ENCODE measurements around the gene ACSF2.
"Not testable (repeated sequence)": the region's sequence is repeated elsewhere in the genome, so short reads cannot be mapped to it uniquely, and the experiment has no call there.

Gene ACSF2

DNA sequence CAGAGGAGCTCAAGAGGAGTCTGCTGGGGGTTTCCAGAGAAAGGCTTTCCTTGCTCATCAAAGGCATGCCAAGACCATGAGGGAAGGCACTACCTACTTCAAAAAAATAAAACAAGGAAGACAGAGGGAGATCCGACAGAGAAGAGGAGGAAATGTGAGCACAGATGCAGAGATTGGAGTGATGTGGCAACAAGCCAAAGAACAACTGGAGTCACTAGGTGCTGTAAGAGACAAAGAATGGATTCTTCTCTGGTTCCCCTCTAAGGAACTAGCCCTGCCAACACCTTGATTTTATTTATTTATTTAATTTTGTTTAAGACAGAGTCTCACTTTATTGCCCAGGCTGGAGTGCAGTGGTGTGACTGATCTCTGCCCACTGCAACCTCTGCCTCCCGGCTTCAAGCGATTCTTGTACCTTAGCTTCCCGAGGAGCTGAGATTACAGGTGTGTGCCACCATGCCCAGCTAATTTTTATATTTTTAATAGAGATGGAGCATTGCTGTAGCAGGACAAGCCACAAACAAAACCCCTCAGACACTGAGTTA is 13.8 kb upstream of the ACSF2 start:
- no peak for DNase-seq (ENCODE audit: low read depth in 2 of 2)

- DNase-seq (ENCODE audit: low read depth in 2 of 2): no peak
These were observed 11.2 kb upstream of the ACSF2 start for GRCh38 chr17:50414808-50415207.

DNA sequence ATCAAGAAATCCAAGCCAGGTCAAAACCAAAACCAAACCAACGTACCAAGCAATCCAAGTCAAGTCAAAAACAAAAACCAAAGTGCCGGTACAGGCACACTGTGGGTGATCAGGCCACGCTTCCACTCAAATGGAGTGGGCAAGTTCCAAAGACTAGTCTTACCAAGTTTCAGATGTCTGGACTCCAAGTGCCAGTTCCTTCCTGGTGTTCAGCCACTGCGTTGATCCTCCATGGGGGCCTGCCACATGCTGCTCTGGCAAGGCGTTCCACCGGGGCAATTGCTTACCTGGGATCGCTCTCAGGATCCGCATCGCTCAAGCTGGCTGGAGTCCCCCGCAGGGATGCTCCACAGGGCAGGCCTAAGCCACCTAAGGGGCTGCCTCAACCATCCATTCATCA is 6.4 kb upstream of the ACSF2 start:
- not testable (repeated sequence) for DNase-seq (ENCODE audit: low read depth in 2 of 2)

GRCh38 chr17:50420419-50421112 is 5.5 kb upstream of the ACSF2 start:
- DNase-seq (ENCODE audit: low read depth in 2 of 2): no peak

GRCh38 chr17:50421308-50422051 is 4.5 kb upstream of the ACSF2 start:
- DNase-seq (ENCODE audit: low read depth in 2 of 2): no peak

GRCh38 chr17:50422738-50423137 is 3.3 kb upstream of the ACSF2 start:
- DNase-seq (ENCODE audit: low read depth in 2 of 2): no peak

DNA sequence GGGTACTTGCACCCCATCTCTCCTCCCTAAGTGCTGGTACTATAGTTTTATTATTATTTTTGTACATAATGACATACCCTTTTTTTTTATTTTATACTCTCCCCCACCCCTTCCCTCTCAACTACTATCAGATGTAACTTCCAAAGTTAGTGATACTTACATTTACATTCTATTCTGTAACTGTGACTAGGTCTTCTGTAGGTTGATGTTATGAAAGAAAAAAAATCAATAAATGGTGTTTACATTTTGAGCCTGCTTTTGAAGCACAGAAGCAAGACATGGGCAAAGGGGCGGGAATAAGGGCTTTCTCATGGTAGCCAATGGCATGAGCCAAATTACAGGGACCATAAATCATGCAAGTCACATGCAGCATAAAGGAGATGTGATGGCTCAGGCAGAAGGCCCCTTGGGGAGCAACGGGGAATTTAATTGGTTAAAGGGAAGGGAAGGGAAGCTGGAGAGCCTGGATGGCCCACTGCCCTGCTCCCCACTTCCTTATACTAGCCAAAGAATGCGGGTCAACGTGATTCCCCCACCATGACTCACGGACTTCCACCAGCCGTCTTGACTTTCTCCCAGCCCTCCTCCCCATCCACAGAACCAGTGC is 2.4 kb upstream of the ACSF2 start:
- no peak for DNase-seq (ENCODE audit: low read depth in 2 of 2)

DNA sequence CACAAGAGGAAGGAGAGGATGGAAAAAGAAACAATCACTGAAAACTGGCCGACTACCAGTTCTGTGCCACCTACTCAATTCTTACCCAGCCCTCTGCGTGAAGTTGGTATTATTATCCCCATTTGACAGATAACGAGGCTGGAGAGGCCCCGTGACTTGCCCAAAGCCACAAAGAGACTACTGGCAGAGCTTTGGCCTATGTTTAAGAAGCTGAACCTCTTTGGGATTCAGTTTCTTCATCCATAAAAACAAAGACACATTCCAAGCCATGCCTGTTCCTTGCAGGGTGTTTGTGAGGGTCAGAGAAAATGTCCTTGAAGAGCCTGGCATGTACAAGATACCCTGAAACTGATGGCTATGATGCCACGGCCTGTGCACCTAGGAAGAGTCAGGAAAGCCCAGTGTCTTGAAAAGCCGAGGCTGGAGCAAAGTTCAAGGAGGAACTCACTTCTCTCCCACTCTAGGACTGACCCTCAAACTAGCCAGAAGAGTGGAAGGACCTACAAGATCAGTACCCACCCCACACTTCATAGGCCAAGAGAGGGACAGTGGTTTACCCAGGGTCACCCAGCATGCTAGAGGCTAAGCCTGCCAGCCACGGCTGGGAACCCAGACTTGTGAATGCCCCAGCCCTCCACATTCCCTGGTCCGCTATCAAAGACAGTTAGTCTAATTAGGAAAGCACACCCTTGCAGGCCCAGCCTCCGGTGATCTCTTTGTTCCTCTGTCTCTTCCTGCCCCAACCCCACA is 1.6 kb upstream of the ACSF2 start:
- no peak for DNase-seq (ENCODE audit: low read depth in 2 of 2)

DNA sequence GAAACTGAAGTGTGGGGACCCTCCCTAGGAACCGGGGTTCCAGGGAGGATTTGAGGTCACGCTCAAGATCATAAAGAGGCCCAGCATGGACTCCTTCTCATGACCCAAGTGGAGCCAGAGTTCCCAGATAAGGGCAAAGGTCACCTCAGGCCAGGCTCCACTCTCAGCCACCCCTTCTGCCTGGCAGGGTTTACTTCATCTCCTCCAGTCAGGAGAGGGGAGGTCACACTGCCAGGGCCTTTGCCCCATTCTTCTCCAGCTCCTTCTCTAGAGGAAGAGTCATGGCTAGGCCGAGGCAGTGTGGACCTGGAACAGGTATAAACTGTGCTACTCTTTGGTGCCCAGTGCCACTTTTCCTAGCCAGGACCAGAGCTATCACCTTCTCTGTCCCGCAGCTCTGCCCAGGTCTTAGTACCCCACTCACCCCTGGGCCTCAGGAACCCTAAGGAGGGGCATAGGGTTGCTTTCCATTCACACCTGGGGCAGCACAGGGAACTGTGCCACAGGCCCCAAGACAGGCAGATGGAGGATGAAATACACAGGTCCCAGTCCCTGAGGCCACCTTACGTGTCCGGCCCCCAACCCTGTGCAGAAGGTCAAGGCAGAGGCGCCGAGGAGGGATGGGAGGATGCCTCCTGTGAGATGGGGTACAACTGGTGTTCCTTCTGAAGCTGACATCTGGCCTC is 879 bp upstream of the ACSF2 start:
- DNase-seq (ENCODE audit: low read depth in 2 of 2): no peak

GRCh38 chr17:50426472-50426782 is 409 bp downstream of the ACSF2 start:
- no peak for DNase-seq (ENCODE audit: low read depth in 2 of 2)

GRCh38 chr17:50426814-50427787 is 1.1 kb downstream of the ACSF2 start:
- DNase-seq (ENCODE audit: low read depth in 2 of 2): no peak

- DNase-seq (ENCODE audit: low read depth in 2 of 2): not testable (repeated sequence)
These were observed 2.1 kb downstream of the ACSF2 start for GRCh38 chr17:50428126-50428525.

DNA sequence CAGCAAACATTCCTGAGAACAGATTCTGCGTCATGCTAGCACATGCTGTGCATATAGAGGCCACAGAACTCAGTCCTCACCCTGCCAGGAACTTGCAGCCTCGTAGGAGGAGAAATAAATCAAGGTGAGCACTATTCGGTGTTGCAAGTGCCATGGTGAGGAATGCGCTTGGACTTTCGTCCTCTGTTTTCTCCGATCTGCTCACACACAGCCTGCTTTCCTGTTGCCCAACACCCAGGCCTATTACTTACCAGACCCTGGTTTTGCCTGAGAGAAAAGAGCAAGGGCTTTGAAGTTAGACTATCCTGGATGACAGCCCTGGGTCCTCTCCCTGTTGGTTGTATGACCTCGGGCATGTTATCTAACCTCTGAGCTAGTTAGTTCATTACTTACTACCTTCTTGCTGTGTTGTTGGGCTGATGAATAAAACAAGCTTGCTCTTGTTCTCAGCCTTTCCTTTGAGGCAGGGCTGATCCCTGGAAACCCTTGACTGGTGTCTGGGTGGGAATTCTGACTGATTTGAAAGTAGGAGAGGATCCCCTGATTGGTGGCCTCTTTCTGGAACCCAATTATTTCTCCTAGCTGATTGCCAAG is 2.9 kb downstream of the ACSF2 start:
- DNase-seq (ENCODE audit: low read depth in 2 of 2): no peak

DNA sequence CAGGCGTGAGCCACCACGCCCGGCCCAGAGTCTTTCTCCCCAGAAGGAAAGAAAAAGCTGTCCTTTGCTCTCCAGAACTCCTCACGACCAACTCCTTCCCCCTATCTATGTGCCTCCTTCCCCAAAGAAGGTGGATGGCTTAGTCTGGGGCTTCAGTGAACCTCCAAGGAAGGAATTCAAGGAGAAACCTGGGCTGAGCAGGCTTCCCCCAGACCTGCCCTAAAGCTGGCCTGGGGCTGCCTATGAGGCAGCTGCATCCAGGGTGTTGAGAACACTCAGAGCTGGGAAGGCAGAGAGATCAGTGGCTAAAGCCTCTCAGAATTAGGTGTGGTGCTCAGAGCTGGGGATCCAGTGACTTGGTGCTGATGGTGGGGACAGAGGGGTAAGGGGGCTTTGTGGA is 3.8 kb downstream of the ACSF2 start:
- no peak for DNase-seq (ENCODE audit: low read depth in 2 of 2)

DNA sequence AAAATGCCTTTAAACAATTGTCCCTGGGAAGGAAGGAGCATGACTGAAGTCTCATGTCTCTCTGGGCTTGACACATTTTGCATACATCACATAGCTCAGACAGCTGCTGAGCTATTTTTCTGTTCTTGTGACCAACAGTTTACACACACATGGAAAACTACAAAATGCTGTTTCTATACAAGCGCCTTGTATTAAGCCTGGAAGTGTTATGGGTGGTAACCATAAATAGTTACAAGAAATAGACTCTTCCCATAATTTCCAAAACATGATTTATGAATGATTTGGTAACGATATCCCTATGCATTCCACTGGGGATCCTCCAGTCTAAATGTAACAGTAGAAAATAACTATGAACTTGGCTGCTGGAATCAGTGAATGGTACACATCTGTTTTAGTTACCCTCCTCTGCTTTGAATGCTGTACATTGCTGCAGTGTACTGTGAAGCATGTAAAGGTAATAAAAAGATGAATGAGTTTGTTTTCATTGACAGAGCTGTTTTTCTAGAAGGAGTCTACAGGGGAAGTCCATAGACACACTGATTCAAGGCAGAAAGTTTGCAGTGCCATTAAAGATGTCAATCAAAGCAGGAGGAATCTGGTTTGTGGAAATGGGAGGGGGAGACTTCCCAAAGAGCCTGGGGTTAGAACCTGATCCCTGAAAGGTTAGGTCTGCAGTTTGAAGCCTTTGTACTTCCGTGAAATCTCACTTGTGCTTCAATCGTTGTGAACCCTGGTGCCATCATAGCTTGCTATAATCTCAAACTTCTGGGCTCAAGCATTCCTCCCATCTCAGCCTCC is 5.0 kb downstream of the ACSF2 start:
- no peak for DNase-seq (ENCODE audit: low read depth in 2 of 2)

- DNase-seq (ENCODE audit: low read depth in 2 of 2): no peak
These were observed 6.2 kb downstream of the ACSF2 start for GRCh38 chr17:50432125-50432762.

DNA sequence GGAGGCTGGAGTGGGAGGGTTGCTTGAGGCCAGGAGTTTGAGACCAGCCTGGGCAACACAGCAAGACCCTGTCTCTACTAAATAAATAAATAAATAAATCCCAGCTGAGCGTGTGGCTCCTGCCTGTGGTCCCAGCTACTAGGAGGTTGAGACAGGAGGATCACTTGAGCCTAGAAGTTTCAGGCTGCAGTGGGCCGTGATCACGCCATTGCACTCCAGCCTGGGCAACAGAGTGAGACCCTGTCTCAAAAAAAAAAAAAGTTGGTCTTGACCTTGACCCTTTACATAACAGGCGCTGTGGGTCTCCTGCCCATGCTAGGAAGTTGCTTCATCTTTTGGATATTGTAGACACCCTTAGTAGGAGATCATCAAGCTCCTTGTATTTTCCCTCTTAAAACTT is 11.4 kb downstream of the ACSF2 start:
- DNase-seq (ENCODE audit: low read depth in 2 of 2): no peak

- DNase-seq (ENCODE audit: low read depth in 2 of 2): no peak
These were observed 13.0 kb downstream of the ACSF2 start for GRCh38 chr17:50439008-50439407.

All from stimulated activated CD8-positive, alpha-beta memory T cell treated with anti-CD3 and anti-CD28 coated beads, Interleukin-15, amount 100 ng/mL, for 4 hours (primary cell).